ENCODE measurements around the gene SPON1. TPM values are rescaled to one million over a fixed set of nuclear protein-coding genes. Genes with fewer than 3 reads are reported as not detected.

Gene SPON1
- total and polyA plus RNA-seq, 10 of the 15 experiments (the other 5 are each of a cell fraction or from before 2014, with no cell fraction given): 0.13 to 1.1 (median 0.18) TPM; not detected in 5

DNA sequence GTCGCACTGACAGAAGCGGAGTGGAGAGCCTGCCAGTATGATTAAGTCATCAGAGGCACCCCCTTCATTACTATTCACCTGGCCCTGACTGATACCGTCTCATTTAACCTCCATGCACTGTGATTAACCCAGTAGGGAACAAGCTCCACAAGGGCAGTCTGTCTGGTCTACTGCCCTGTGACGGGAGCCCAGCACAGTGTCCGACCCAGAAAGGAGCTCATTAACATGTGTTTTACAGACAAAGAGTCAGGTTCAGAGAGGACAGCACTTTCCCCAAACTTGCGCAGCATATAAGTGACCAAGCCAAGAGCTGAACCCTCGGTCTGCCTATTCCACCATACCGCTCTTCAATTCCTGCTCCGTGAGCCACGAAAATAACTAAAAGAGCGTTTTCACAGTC is 266.9 kb downstream of the SPON1 start:
- BruUV-seq (replicated peaks): no TSS peak
- Histone ChIP-seq H3K36me3 (ENCODE audit: control insufficient read depth in 2 of 2, insufficient read depth in 2 of 2, low read length in 1 of 2) (no peaks in the 10 kb centered on the region), H3K79me2 (ENCODE audit: control insufficient read depth, insufficient read depth, low read length) (no peaks in the 10 kb centered on the region), H3K4me3 (no peak overlapping the region), H4K20me1 (ENCODE audit: control insufficient read depth, insufficient read depth) (no peaks in the 10 kb centered on the region), H3K27ac (ENCODE audit: control insufficient read depth, insufficient read depth) (no peak overlapping the region), H3K27me3 (replicated peaks in 1 of 2; ENCODE audit: control insufficient read depth in 2 of 2, insufficient read depth in 2 of 2, low read length in 1 of 2) (no peaks in the 10 kb centered on the region; a peak in 3 of 4 replicates), H3K9ac (ENCODE audit: control insufficient read depth, insufficient read depth, low read length) (no peak overlapping the region), H3K4me2 (ENCODE audit: control insufficient read depth, insufficient read depth) (no peak overlapping the region), H3K4me1 (ENCODE audit: control insufficient read depth, insufficient read depth, low read length) (no peaks in the 10 kb centered on the region), H2AFZ (ENCODE audit: control insufficient read depth, low read depth, low read length) (no peak overlapping the region), H3K9me3 (replicated peaks; ENCODE audit: control insufficient read depth, insufficient read depth, low read length) (no peaks in the 10 kb centered on the region)
- ChIA-PET CTCF (no interaction called here), SMC1A (ENCODE audit: uncharacterized antibody, unreplicated experiment) (no interaction called here), RAD21 (ENCODE audit: unreplicated experiment) (no interaction called here), POLR2A (no interaction called here)
- FAIRE-seq (no peak), DNase-seq (ENCODE audit: low read depth, low spot score) (no peak), ATAC-seq (no peak)
- no peak for TF ChIP-seq STAT1 (conservative IDR thresholded peaks at IDR 0.05)
- TF ChIP-seq FOXK2 (IDR thresholded peaks at IDR 0.05): no peak
- no peak for TF ChIP-seq HDAC6 (IDR thresholded peaks at IDR 0.05; ENCODE audit: unreplicated experiment)
- TF ChIP-seq IRF4 (IDR thresholded peaks at IDR 0.05; ENCODE audit: low read depth, low read length): no peak
- TF ChIP-seq FOXM1 (IDR thresholded peaks at IDR 0.05; ENCODE audit: low read depth, low read length): no peak
- no peak for TF ChIP-seq CHD2 (IDR thresholded peaks at IDR 0.05; ENCODE audit: borderline replicate concordance, low read depth, low read length)
- TF ChIP-seq SUZ12 (IDR thresholded peaks at IDR 0.05; ENCODE audit: unreplicated experiment): no peak
- TF ChIP-seq, protein P1, sequence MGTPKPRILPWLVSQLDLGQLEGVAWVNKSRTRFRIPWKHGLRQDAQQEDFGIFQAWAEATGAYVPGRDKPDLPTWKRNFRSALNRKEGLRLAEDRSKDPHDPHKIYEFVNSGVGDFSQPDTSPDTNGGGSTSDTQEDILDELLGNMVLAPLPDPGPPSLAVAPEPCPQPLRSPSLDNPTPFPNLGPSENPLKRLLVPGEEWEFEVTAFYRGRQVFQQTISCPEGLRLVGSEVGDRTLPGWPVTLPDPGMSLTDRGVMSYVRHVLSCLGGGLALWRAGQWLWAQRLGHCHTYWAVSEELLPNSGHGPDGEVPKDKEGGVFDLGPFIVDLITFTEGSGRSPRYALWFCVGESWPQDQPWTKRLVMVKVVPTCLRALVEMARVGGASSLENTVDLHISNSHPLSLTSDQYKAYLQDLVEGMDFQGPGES (IDR thresholded peaks at IDR 0.05): no peak
- TF ChIP-seq TBL1XR1 (IDR thresholded peaks at IDR 0.05; ENCODE audit: low read depth, low read length): no peak
- TF ChIP-seq ETV6 (conservative IDR thresholded peaks at IDR 0.05 in 1 of 2, IDR thresholded peaks at IDR 0.05 in 1 of 2; ENCODE audit: borderline replicate concordance in 1 of 2, low read depth in 1 of 2): no peak
- TF ChIP-seq, protein P2, sequence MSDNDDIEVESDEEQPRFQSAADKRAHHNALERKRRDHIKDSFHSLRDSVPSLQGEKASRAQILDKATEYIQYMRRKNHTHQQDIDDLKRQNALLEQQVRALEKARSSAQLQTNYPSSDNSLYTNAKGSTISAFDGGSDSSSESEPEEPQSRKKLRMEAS (IDR thresholded peaks at IDR 0.05; ENCODE audit: low read depth, low read length): no peak
- TF ChIP-seq POLR2A (IDR thresholded peaks at IDR 0.05; ENCODE audit: low read depth, low read length): no peak
- TF ChIP-seq, protein P3, sequence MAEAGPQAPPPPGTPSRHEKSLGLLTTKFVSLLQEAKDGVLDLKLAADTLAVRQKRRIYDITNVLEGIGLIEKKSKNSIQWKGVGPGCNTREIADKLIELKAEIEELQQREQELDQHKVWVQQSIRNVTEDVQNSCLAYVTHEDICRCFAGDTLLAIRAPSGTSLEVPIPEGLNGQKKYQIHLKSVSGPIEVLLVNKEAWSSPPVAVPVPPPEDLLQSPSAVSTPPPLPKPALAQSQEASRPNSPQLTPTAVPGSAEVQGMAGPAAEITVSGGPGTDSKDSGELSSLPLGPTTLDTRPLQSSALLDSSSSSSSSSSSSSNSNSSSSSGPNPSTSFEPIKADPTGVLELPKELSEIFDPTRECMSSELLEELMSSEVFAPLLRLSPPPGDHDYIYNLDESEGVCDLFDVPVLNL (IDR thresholded peaks at IDR 0.05; ENCODE audit: low read depth, low read length): no peak
- no peak for TF ChIP-seq RAD51 (IDR thresholded peaks at IDR 0.05)
- intact Hi-C loops (cut with micrococcal nuclease; ENCODE audit: unreplicated experiment) (no loop called here), in situ Hi-C loops (cut with MboI) (no loop called here)
- WGBS (ENCODE audit: insufficient coverage, insufficient replicate concordance, low lambda C conversion rate, missing lambda C conversion rate): 58% methylated on average over 10 of the region's 11 CpGs
